Neural crest cell (in vitro differentiated cells): ENCODE data around the gene SRPK1. TPM values are rescaled to one million over a fixed set of nuclear protein-coding genes. Genes with fewer than 3 reads are reported as not detected.
A peak's percentile ranks its signal among the peaks of the same experiment; 100 is the strongest.

Experiments used
- DNase-seq: peaks from one replicate; pipeline ENCODE4 v3.0.0; 2021; ENCODE audit warnings: low read depth, mixed read lengths, low spot score
- H3K27ac Mint-ChIP-seq: one replicate; pipeline ENCODE4 v1.8.0; 2021; ENCODE audit warnings: mild to moderate bottlenecking, mixed read lengths; ENCODE audit not compliant: unreplicated experiment
- H3K27me3 Mint-ChIP-seq: 2 replicates; pipeline ENCODE4 v1.8.0; 2021; ENCODE audit warnings: low read depth, mild to moderate bottlenecking, mixed read lengths
- H3K36me3 Mint-ChIP-seq: 2 replicates; pipeline ENCODE4 v1.8.0; 2021; ENCODE audit warnings: low read depth, mild to moderate bottlenecking, mixed read lengths
- H3K4me1 Mint-ChIP-seq: 2 replicates; pipeline ENCODE4 v1.8.0; 2021; ENCODE audit warnings: mixed read lengths
- H3K4me3 Mint-ChIP-seq: one replicate; pipeline ENCODE4 v1.8.0; 2021; ENCODE audit warnings: mild to moderate bottlenecking, mixed read lengths
- H3K9me3 Mint-ChIP-seq: 2 replicates; pipeline ENCODE4 v1.8.0; 2021; ENCODE audit warnings: mixed read lengths
- total RNA-seq: library from RNA; stranded (reverse); gene quantifications from 2 replicates; pipeline ENCODE4 v1.2.1, GENCODE V29; 2021
- TF ChIP-seq, protein P1 (sequence below): fragments of 200-600 bp; sonication (generic); conservative IDR thresholded peaks from 2 replicates; pipeline ENCODE4 v1.5.0; 2021; ENCODE audit warnings: antibody characterized with exemption, mild to moderate bottlenecking

Gene SRPK1
- total RNA-seq, 1 donor from 2014 or later = 113 TPM

- no peak for DNase-seq
- TF ChIP-seq, protein P1, sequence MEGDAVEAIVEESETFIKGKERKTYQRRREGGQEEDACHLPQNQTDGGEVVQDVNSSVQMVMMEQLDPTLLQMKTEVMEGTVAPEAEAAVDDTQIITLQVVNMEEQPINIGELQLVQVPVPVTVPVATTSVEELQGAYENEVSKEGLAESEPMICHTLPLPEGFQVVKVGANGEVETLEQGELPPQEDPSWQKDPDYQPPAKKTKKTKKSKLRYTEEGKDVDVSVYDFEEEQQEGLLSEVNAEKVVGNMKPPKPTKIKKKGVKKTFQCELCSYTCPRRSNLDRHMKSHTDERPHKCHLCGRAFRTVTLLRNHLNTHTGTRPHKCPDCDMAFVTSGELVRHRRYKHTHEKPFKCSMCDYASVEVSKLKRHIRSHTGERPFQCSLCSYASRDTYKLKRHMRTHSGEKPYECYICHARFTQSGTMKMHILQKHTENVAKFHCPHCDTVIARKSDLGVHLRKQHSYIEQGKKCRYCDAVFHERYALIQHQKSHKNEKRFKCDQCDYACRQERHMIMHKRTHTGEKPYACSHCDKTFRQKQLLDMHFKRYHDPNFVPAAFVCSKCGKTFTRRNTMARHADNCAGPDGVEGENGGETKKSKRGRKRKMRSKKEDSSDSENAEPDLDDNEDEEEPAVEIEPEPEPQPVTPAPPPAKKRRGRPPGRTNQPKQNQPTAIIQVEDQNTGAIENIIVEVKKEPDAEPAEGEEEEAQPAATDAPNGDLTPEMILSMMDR = no peak
- Mint-ChIP-seq H3K36me3 (no peaks in the 10 kb centered on the region), H3K4me1 (no peaks in the 10 kb centered on the region), H3K27ac (no peak overlapping the region), H3K4me3 (no peak overlapping the region), H3K9me3 (no peaks in the 10 kb centered on the region), H3K27me3 (peaks cover 16% of the 10 kb centered on the region)
Measured at GRCh38 chr6:35962779-35963560, 42.1 kb upstream of the SRPK1 start.

DNA sequence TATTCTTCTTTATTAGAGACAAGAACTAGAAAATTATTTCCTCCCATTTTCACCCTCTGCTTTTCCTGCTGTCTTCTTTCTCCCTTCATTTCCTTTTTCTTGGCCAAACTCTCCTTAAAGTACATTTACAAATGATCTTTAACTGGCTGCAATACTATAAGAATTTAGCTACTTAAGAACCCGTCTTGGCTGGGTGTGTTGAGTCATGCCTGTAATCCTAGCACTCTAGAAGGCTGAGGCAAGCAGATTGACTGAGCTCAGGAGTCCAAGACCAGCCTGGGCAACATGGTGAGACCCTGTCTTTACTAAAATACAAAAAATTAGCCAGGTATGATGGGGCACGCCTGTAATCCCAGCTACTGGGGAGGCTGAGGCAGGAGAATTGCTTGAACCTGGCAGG, 39.3 kb upstream of the SRPK1 start:
- TF ChIP-seq, protein P1 = no peak
- Mint-ChIP-seq H3K27me3 (peaks cover 16% of the 10 kb centered on the region), H3K27ac (no peak overlapping the region), H3K4me3 (no peak overlapping the region), H3K36me3 (no peaks in the 10 kb centered on the region), H3K4me1 (no peaks in the 10 kb centered on the region), H3K9me3 (no peaks in the 10 kb centered on the region)
- no peak for DNase-seq

GRCh38 chr6:35955970-35956369, 35.1 kb upstream of the SRPK1 start:
- Mint-ChIP-seq H3K27ac (no peak overlapping the region), H3K4me3 (no peak overlapping the region), H3K27me3 (peaks cover 13% of the 10 kb centered on the region), H3K9me3 (no peaks in the 10 kb centered on the region), H3K36me3 (no peaks in the 10 kb centered on the region), H3K4me1 (no peaks in the 10 kb centered on the region)
- TF ChIP-seq, protein P1 = peak; percentile 32
- no peak for DNase-seq

- TF ChIP-seq, protein P1 = no peak
- Mint-ChIP-seq H3K4me3 (no peak overlapping the region), H3K4me1 (no peaks in the 10 kb centered on the region), H3K9me3 (no peaks in the 10 kb centered on the region), H3K27ac (no peak overlapping the region), H3K36me3 (no peaks in the 10 kb centered on the region), H3K27me3 (peaks cover 13% of the 10 kb centered on the region)
- DNase-seq = no peak
Measured at GRCh38 chr6:35955521-35955920, 34.6 kb upstream of the SRPK1 start.

DNA sequence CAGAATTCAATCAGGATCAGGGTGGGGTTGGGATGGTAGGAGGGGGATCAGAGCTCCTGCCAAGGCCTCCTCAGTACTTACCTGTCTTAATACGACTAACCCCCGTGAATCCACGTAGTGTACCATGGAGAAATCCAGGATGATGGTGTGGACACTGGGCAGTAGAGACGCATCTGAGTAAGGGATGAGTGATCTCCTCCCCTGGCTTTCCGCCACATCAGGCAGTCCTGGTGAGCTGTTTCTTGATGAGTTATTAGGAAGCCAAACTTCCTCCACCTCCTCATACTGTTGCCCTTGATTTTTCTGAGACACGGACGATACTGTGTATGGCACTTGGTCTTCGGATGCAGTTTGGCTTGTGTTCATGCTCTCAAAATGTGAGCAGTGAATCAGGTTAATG, 34.2 kb upstream of the SRPK1 start:
- H3K4me3 Mint-ChIP-seq = no peak overlapping the region
- no peaks in the 10 kb centered on the region for H3K4me1 Mint-ChIP-seq
- H3K36me3 Mint-ChIP-seq = no peaks in the 10 kb centered on the region
- peaks cover 10% of the 10 kb centered on the region for H3K27me3 Mint-ChIP-seq
- TF ChIP-seq, protein P1 = no peak
- no peaks in the 10 kb centered on the region for H3K9me3 Mint-ChIP-seq
- DNase-seq = no peak
- H3K27ac Mint-ChIP-seq = no peak overlapping the region
